G401.6 (cell line): ENCODE data around the gene MT1H.
"Not testable (repeated sequence)": the region's sequence is repeated elsewhere in the genome, so short reads cannot be mapped to it uniquely, and the experiment has no call there.

Source experiments
- FAIRE-seq: peaks from 2 replicates; lab custom pipeline; 2012; peaks lifted over from hg19 to GRCh38; lab: Jason Lieb, UNC

Gene MT1H

GRCh38 chr16:56669005-56669839 lies at the start of gene MT1H:
TSS of gene MT1H (plus strand) at chr16:56669814. CDS start at chr16:56669885, 71 bp downstream.
- no peak for FAIRE-seq

GRCh38 chr16:56620339-56620897 lies 49.2 kb upstream of the MT1H start:
- FAIRE-seq, result no peak

GRCh38 chr16:56621665-56622445 lies 47.8 kb upstream of the MT1H start:
- not testable (repeated sequence) for FAIRE-seq

- not testable (repeated sequence) for FAIRE-seq
Observed at GRCh38 chr16:56623184-56623583, 46.4 kb upstream of the MT1H start.

GRCh38 chr16:56623637-56624036 lies 46.0 kb upstream of the MT1H start:
- no peak for FAIRE-seq

- no peak for FAIRE-seq
Observed at GRCh38 chr16:56625140-56625942, 44.3 kb upstream of the MT1H start, which contains the start of gene MT1E. TSS of gene MT1E (plus strand) at chr16:56625781. CDS start at chr16:56625852, 71 bp downstream.

GRCh38 chr16:56625943-56626654 lies 43.5 kb upstream of the MT1H start:
- no peak for FAIRE-seq

GRCh38 chr16:56626685-56627084 lies 42.9 kb upstream of the MT1H start:
- FAIRE-seq, result no peak

GRCh38 chr16:56628486-56629350 lies 40.9 kb upstream of the MT1H start:
- FAIRE-seq, result no peak

GRCh38 chr16:56629531-56629930 lies 40.1 kb upstream of the MT1H start:
- no peak for FAIRE-seq

GRCh38 chr16:56630134-56630533 lies 39.5 kb upstream of the MT1H start:
- no peak for FAIRE-seq

- FAIRE-seq, result no peak
Observed at GRCh38 chr16:56631197-56631596, 38.4 kb upstream of the MT1H start.

- no peak for FAIRE-seq
Observed at GRCh38 chr16:56631832-56632155, 37.8 kb upstream of the MT1H start.

- FAIRE-seq, result no peak
Observed at GRCh38 chr16:56632156-56632847, 37.3 kb upstream of the MT1H start, which contains the start of gene MT1M. TSS of gene MT1M (plus strand) at chr16:56632659. CDS start at chr16:56632732, 73 bp downstream.

GRCh38 chr16:56632848-56633365 lies 36.7 kb upstream of the MT1H start:
- FAIRE-seq, result no peak

GRCh38 chr16:56633535-56633934 lies 36.1 kb upstream of the MT1H start:
- FAIRE-seq, result no peak

GRCh38 chr16:56634715-56635440 lies 34.7 kb upstream of the MT1H start:
- FAIRE-seq, result no peak

GRCh38 chr16:56635441-56635967 lies 34.1 kb upstream of the MT1H start:
- no peak for FAIRE-seq
